Measurements from ENCODE around the gene EFNA2. TPM values are rescaled to one million over a fixed set of nuclear protein-coding genes. Genes with fewer than 3 reads are reported as not detected.
"Not testable (repeated sequence)": the region's sequence is repeated elsewhere in the genome, so short reads cannot be mapped to it uniquely, and the experiment has no call there.

The EFNA2 gene
- total RNA-seq, 1 donor from 2014 or later = not detected

- intact Hi-C loops (cut with DNase I) = no loop called here
- no peak for TF ChIP-seq CTCF (IDR thresholded peaks at IDR 0.05)
- Histone ChIP-seq H3K36me3 (no peaks in the 10 kb centered on the region), H3K4me3 (no peak overlapping the region), H3K27ac (no peak overlapping the region), H3K9me3 (no peaks in the 10 kb centered on the region), H3K27me3 (ENCODE audit: low read depth) (peaks cover 44% of the 10 kb centered on the region), H3K4me1 (peaks cover 3% of the 10 kb centered on the region)
- DNase-seq (no peak), ATAC-seq (no peak)
Observed at GRCh38 chr19:1298235-1298634, 12.6 kb downstream of the EFNA2 start.

GRCh38 chr19:1299801-1300200, 14.1 kb downstream of the EFNA2 start:
- H3K4me3 ChIP-seq = no peak overlapping the region
- DNase-seq (no peak), ATAC-seq (no peak)
- H3K36me3 ChIP-seq = no peaks in the 10 kb centered on the region
- peaks cover 28% of the 10 kb centered on the region for H3K27me3 ChIP-seq (ENCODE audit: low read depth)
- peaks cover 3% of the 10 kb centered on the region for H3K4me1 ChIP-seq
- intact Hi-C loops (cut with DNase I) = no loop called here
- H3K27ac ChIP-seq = no peak overlapping the region
- no peaks in the 10 kb centered on the region for H3K9me3 ChIP-seq
- TF ChIP-seq CTCF (IDR thresholded peaks at IDR 0.05) = no peak

DNA sequence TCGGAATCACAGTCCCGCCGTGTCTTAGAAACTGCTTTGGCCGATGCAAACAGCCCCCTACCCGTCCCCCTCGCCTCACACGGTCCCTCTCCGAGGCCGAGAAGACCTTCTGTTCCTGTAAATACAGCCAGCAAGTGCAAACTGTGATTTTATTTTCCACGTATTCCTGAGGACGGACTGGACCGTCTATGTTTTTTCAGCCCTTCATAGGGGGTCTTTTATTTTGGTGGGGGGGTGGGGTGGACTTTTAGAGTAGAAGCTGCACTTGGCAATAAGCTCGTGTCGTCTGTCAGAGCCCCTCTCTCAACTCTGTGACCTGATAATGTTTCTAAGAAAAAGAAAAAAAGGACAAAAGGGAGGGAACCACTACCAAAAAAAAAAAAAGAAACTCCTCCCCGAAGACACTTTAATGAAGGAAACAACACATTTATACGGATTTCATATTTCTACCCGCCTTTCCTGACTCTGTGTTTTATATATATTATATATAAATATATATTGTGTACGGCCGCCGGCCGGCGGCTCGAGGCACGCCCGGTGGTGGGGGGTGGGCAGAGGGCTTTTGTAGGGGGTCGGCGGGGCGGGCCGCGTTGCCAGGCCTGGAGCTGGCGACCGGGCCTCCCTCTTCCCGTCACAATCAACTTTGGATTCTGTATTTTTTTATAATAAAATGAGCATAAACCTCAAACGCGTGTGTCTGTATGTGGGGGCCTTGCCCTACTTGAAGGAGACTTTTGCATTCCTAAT, 15.2 kb downstream of the EFNA2 start:
- intact Hi-C loops (cut with DNase I) = no loop called here
- ATAC-seq (no peak), DNase-seq (no peak)
- Histone ChIP-seq H3K36me3 (no peaks in the 10 kb centered on the region), H3K4me3 (no peak overlapping the region), H3K9me3 (no peaks in the 10 kb centered on the region), H3K4me1 (no peaks in the 10 kb centered on the region), H3K27me3 (ENCODE audit: low read depth) (peaks cover 18% of the 10 kb centered on the region), H3K27ac (no peak overlapping the region)
- TF ChIP-seq CTCF (IDR thresholded peaks at IDR 0.05) = no peak

DNA sequence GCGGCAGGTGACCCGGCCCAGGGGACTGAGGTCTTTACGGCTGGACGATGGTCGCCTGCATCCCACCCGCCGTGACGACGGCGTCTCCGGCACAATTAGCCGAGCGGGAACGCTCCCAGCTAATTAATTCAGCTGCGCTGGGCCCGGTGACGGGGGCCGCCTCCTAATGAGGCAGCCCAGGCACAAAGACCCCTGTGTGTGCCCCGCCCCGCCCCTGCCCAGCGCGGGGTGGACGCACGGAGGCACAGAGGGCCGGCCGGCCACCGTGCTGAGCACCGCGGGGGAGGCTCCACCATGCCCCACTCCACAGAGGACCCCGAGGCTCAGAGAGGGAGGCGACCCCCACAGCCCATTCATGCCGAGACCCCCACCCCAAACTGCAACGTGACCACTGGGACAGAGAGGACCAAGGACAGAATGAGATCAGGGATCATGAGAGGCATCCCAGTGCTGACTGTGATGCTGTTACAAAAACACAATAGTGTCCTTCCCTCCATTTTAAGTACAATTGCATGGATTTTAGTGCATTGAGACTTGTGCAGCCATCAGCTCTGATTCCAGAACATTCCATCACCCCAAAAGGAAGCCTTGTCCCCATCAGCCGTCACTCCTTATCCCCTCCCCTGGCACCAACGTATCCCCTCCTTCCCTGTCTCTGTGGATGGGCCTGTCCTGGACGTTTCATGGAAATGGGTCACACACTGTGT, 17.0 kb downstream of the EFNA2 start:
- Histone ChIP-seq H3K4me1 (no peaks in the 10 kb centered on the region), H3K9me3 (no peaks in the 10 kb centered on the region), H3K4me3 (no peak overlapping the region), H3K27ac (no peak overlapping the region), H3K36me3 (no peaks in the 10 kb centered on the region), H3K27me3 (ENCODE audit: low read depth) (peaks cover 4% of the 10 kb centered on the region)
- intact Hi-C loops (cut with DNase I) = no loop called here
- no peak for TF ChIP-seq CTCF (IDR thresholded peaks at IDR 0.05)
- DNase-seq = no peak
- peak in 1 of 2 donors; percentile 35 for ATAC-seq

DNA sequence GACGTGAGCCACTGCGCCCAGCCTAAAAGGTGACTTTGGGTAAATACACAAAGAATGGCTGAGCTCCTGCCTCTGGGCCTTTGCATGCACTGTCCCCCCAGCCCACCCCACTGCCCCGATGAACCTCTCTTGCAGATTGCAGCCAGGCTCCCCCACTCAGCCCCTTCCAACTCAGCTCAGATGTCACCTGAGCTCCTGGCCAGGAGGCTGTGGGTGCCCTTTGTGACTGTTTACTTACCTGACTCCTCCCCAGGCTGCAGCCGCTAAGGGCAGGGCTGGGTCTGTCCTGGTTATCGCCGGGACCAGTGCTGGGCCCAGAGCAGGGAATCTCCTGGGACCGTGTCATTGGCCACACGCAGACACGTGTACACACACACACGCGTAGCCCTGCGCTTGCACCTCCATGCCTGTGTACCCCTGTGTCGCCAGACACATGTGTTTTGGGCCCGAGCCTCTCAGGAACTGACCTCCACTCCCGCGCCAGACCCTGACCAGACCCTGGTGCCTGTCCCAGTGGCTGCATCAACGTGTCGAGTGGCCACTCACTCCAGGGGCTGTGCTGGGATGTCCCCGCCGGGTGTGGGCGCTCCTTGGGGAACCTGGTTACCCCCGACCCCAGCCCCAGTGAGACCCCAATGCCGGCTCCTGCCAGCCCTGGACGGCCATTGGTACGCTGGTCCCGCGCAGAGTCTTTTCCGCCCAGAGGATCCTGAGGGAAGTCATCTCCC, 18.7 kb downstream of the EFNA2 start:
- Histone ChIP-seq H3K4me3 (no peak overlapping the region), H3K4me1 (no peaks in the 10 kb centered on the region), H3K36me3 (no peaks in the 10 kb centered on the region), H3K9me3 (no peaks in the 10 kb centered on the region), H3K27me3 (ENCODE audit: low read depth) (peaks cover 7% of the 10 kb centered on the region), H3K27ac (no peak overlapping the region)
- intact Hi-C loops (cut with DNase I) = no loop called here
- no peak for ATAC-seq
- TF ChIP-seq CTCF (IDR thresholded peaks at IDR 0.05) = no peak
- no peak for DNase-seq

GRCh38 chr19:1305354-1305753, 19.7 kb downstream of the EFNA2 start:
- peaks cover 16% of the 10 kb centered on the region for H3K27me3 ChIP-seq (ENCODE audit: low read depth)
- H3K36me3 ChIP-seq; intact Hi-C loops (cut with DNase I); H3K4me1 ChIP-seq; ATAC-seq; H3K9me3 ChIP-seq; DNase-seq; H3K4me3 ChIP-seq; H3K27ac ChIP-seq: not testable (repeated sequence)
